Effector CD4-positive, alpha-beta T cell (primary cell): ENCODE data around the gene OAS1.
"Not testable (repeated sequence)": the region's sequence is repeated elsewhere in the genome, so short reads cannot be mapped to it uniquely, and the experiment has no call there.

Experiments
- DNase-seq: peaks from one replicate; pipeline ENCODE4 v3.0.0-alpha.2; 2020

Gene OAS1

GRCh38 chr12:112900298-112901145 is 6.2 kb upstream of the OAS1 start:
- peak; percentile 29 for DNase-seq

- no peak for DNase-seq
Measured at GRCh38 chr12:112901271-112901670, 5.5 kb upstream of the OAS1 start.

- DNase-seq: no peak
Measured at GRCh38 chr12:112904571-112904970, 2.2 kb upstream of the OAS1 start.

GRCh38 chr12:112905451-112906089 is 1.2 kb upstream of the OAS1 start:
- DNase-seq: no peak

GRCh38 chr12:112907415-112908157 is 824 bp downstream of the OAS1 start:
- no peak for DNase-seq

GRCh38 chr12:112908548-112908947 is 1.8 kb downstream of the OAS1 start:
- DNase-seq: peak; percentile 8

GRCh38 chr12:112909693-112910092 is 2.9 kb downstream of the OAS1 start:
- no peak for DNase-seq

GRCh38 chr12:112913038-112913688 is 6.4 kb downstream of the OAS1 start:
- DNase-seq: no peak

- DNase-seq: not testable (repeated sequence)
Measured at GRCh38 chr12:112913888-112914287, 7.1 kb downstream of the OAS1 start.

- no peak for DNase-seq
Measured at GRCh38 chr12:112916270-112916669, 9.5 kb downstream of the OAS1 start.

- no peak for DNase-seq
Measured at GRCh38 chr12:112919121-112919520, 12.4 kb downstream of the OAS1 start.

GRCh38 chr12:112924986-112925385 is 18.2 kb downstream of the OAS1 start:
- DNase-seq: no peak

GRCh38 chr12:112926416-112927033 is 19.8 kb downstream of the OAS1 start:
- DNase-seq: not testable (repeated sequence)

GRCh38 chr12:112927475-112927874 is 20.7 kb downstream of the OAS1 start:
- no peak for DNase-seq

GRCh38 chr12:112927925-112928324 is 21.2 kb downstream of the OAS1 start:
- no peak for DNase-seq

GRCh38 chr12:112928978-112929377 is 22.2 kb downstream of the OAS1 start:
- DNase-seq: no peak

- DNase-seq: no peak
Measured at GRCh38 chr12:112929715-112930114, 23.0 kb downstream of the OAS1 start.

- DNase-seq: no peak
Measured at GRCh38 chr12:112930350-112930749, 23.6 kb downstream of the OAS1 start.

- DNase-seq: no peak
Measured at GRCh38 chr12:112932485-112933128, 25.8 kb downstream of the OAS1 start.

GRCh38 chr12:112933129-112933505 is 26.4 kb downstream of the OAS1 start:
- DNase-seq: no peak

GRCh38 chr12:112936264-112936663 is 29.5 kb downstream of the OAS1 start:
- DNase-seq: no peak

GRCh38 chr12:112936927-112937326 is 30.2 kb downstream of the OAS1 start:
- no peak for DNase-seq
